Keratinocyte (primary cell): ENCODE measurements around the gene SF3A2. TPM values are rescaled to one million over a fixed set of nuclear protein-coding genes. Genes with fewer than 3 reads are reported as not detected.

Experiments used
- DNase-seq: peaks from one replicate; pipeline ENCODE4 v3.0.0-alpha.2; 2011; ENCODE audit warnings: low read depth, missing footprints, low spot score
- FAIRE-seq: peaks from 2 replicates; lab custom pipeline; 2011; peaks lifted over from hg19 to GRCh38; lab: Jason Lieb, UNC
- H2AFZ ChIP-seq: 2 replicates; pipeline ENCODE4 v1.6.0; 2012; ENCODE audit warnings: low read length, control low read depth, inconsistent platforms; ENCODE audit not compliant: control insufficient read depth
- H3K27ac ChIP-seq: 2 replicates; pipeline ENCODE4 v1.5.1; 2011; ENCODE audit warnings: low read length; ENCODE audit not compliant: control insufficient read depth, insufficient read depth
- H3K27me3 ChIP-seq: 3 replicates; pipeline ENCODE4 v1.6.0; 2011; ENCODE audit warnings: low read length; ENCODE audit not compliant: control insufficient read depth, insufficient read depth; ENCODE audit errors: extremely low read depth
- H3K36me3 ChIP-seq, 2 experiments: 2 replicates in 1 of 2; 3 replicates in 1 of 2; pipeline ENCODE4 v1.5.1; 2011; ENCODE audit warnings: low read length in 2 of 2, mild to moderate bottlenecking in 1 of 2; ENCODE audit not compliant: control insufficient read depth in 2 of 2, insufficient read depth in 2 of 2; ENCODE audit errors: extremely low read depth in 1 of 2
- H3K4me1 ChIP-seq: 3 replicates; pipeline ENCODE4 v1.5.1; 2011; ENCODE audit warnings: low read length; ENCODE audit not compliant: control insufficient read depth, insufficient read depth; ENCODE audit errors: extremely low read depth
- H3K4me2 ChIP-seq: 3 replicates; pipeline ENCODE4 v1.6.0; 2011; ENCODE audit warnings: low read depth, low read length; ENCODE audit not compliant: control insufficient read depth, insufficient read depth; ENCODE audit errors: extremely low read depth
- H3K4me3 ChIP-seq, 3 experiments: fragments of 200-600 bp in 1 of 3; sonication (generic) in 1 of 3; 2 replicates in 2 of 3; 3 replicates in 1 of 3; pipeline ENCODE4 v1.5.1; 2011 to 2016; ENCODE audit warnings: low read length in 3 of 3, mild to moderate bottlenecking in 3 of 3, control low read depth in 2 of 3, inconsistent platforms in 1 of 3, low read depth in 1 of 3, mixed read lengths in 1 of 3, mixed run types in 1 of 3, moderate library complexity in 1 of 3; ENCODE audit not compliant: control insufficient read depth in 2 of 3, insufficient read depth in 2 of 3; ENCODE audit errors: extremely low read depth in 1 of 3
- H3K79me2 ChIP-seq: 2 replicates; pipeline ENCODE4 v1.6.0; 2012; ENCODE audit warnings: low read length; ENCODE audit not compliant: control insufficient read depth, insufficient read depth
- H3K9ac ChIP-seq: 3 replicates; pipeline ENCODE4 v1.6.0; 2011; ENCODE audit warnings: low read length; ENCODE audit not compliant: control insufficient read depth, insufficient read depth; ENCODE audit errors: extremely low read depth
- H3K9me1 ChIP-seq: 3 replicates; pipeline ENCODE4 v1.6.0; 2011; ENCODE audit warnings: low read length; ENCODE audit not compliant: control insufficient read depth, insufficient read depth; ENCODE audit errors: extremely low read depth
- H3K9me3 ChIP-seq: 2 replicates; pipeline ENCODE4 v1.5.1; 2012; ENCODE audit warnings: low read depth, low read length; ENCODE audit not compliant: control insufficient read depth
- H4K20me1 ChIP-seq: 3 replicates; pipeline ENCODE4 v1.6.0; 2011; ENCODE audit warnings: low read length; ENCODE audit not compliant: control insufficient read depth, insufficient read depth; ENCODE audit errors: extremely low read depth
- CTCF ChIP-seq, 3 experiments: IDR thresholded peaks in 1 of 3; conservative IDR thresholded peaks in 1 of 3; optimal IDR thresholded peaks in 1 of 3; 2 replicates in 2 of 3; 3 replicates in 1 of 3; pipeline versions ENCODE3 to v1.5.1; 2011; ENCODE audit warnings: low read length in 3 of 3, mild to moderate bottlenecking in 3 of 3, moderate library complexity in 2 of 3, control low read depth in 1 of 3, inconsistent platforms in 1 of 3; ENCODE audit not compliant: insufficient read depth in 2 of 3; ENCODE audit errors: extremely low read depth in 1 of 3
- EZH2 ChIP-seq: IDR thresholded peaks from one replicate; pipeline ENCODE4 v1.6.1; 2012; ENCODE audit warnings: inconsistent platforms, mild to moderate bottlenecking, low read length, moderate library complexity
- dilution Hi-C: fragments of 300-500 bp; cut with MboI; formaldehyde crosslinking; loops from one replicate; pipeline ENCODE4 v1.7.0; 2020; ENCODE audit warnings: low sequenced_read_pairs; ENCODE audit not compliant: extremely low pct_ligation_motif_present
- polyA plus RNA-seq, 5 experiments: library from polyadenylated mRNA; depleted of rRNA in 3 of 5; stranded (reverse) in 3 of 5; stranded (forward) in 1 of 5; unstranded in 1 of 5; fragments of >200 nt; gene quantifications; 1 replicate in 1 of 5; 2 replicates in 3 of 5; 3 replicates in 1 of 5; pipeline versions ENCODE4 v1.2.1 to v1.2.3, GENCODE V29; 2011 to 2012; ENCODE audit warnings: missing spikeins in 2 of 5, low read depth in 1 of 5, low replicate concordance in 1 of 5

The SF3A2 gene
- polyA plus RNA-seq, 1 donor (not counting 4 experiments of a cell fraction or from before 2014, with no cell fraction given) = 4.7 TPM

- DNase-seq (no peak), FAIRE-seq (no peak)
- Histone ChIP-seq H3K4me2 (no peak overlapping the region), H3K9me1 (no peaks in the 10 kb centered on the region), H3K27me3 (no peaks in the 10 kb centered on the region), H3K36me3 (peaks cover 17 to 42% of the 10 kb centered on the region in 2 experiments), H3K9me3 (no peaks in the 10 kb centered on the region), H2AFZ (no peak overlapping the region), H3K27ac (no peak overlapping the region), H3K9ac (no peak overlapping the region), H3K4me1 (no peaks in the 10 kb centered on the region), H3K79me2 (no peaks in the 10 kb centered on the region), H4K20me1 (no peaks in the 10 kb centered on the region), H3K4me3 (no peak overlapping the region)
- dilution Hi-C loops = no loop called here
- TF ChIP-seq CTCF (optimal IDR thresholded peaks at IDR 0.05 in 1 of 3, IDR thresholded peaks at IDR 0.05 in 1 of 3, conservative IDR thresholded peaks at IDR 0.05 in 1 of 3; ENCODE audit: extremely low read depth in 1 of 3, insufficient read depth in 2 of 3, low read length in 3 of 3) = no peak
- TF ChIP-seq EZH2 = no peak
Measured at GRCh38 chr19:2219726-2220125, 16.9 kb upstream of the SF3A2 start.

GRCh38 chr19:2221250-2221831 is 15.3 kb upstream of the SF3A2 start:
- no peak overlapping the region for H3K9ac ChIP-seq

More at GRCh38 chr19:2221250-2221831, 15.3 kb upstream of the SF3A2 start:
- Histone ChIP-seq H3K9me1 (no peaks in the 10 kb centered on the region), H4K20me1 (peaks cover 4% of the 10 kb centered on the region), H2AFZ (no peak overlapping the region), H3K27me3 (no peaks in the 10 kb centered on the region), H3K36me3 (peaks cover 19 to 32% of the 10 kb centered on the region in 2 experiments), H3K4me2 (no peak overlapping the region), H3K27ac (no peak overlapping the region), H3K4me3 (no peak overlapping the region), H3K9me3 (no peaks in the 10 kb centered on the region), H3K79me2 (no peaks in the 10 kb centered on the region), H3K4me1 (no peaks in the 10 kb centered on the region)
- FAIRE-seq (no peak), DNase-seq (no peak)
- dilution Hi-C loops = no loop called here
- no peak for TF ChIP-seq CTCF (optimal IDR thresholded peaks at IDR 0.05 in 1 of 3, IDR thresholded peaks at IDR 0.05 in 1 of 3, conservative IDR thresholded peaks at IDR 0.05 in 1 of 3; ENCODE audit: extremely low read depth in 1 of 3, insufficient read depth in 2 of 3, low read length in 3 of 3)
